ENCODE data around the gene GSTM1. TPM values are rescaled to one million over a fixed set of nuclear protein-coding genes. Genes with fewer than 3 reads are reported as not detected.
A peak's percentile ranks its signal among the peaks of the same experiment; 100 is the strongest.

Gene GSTM1
- 19.0 and 26.8 TPM in 2 replicates for total RNA-seq (2014; rRNA removed; shearing (Covaris generic))

GRCh38 chr1:109687641-109688499 lies at the start of gene GSTM1:
Gene GSTM1, plus strand, starts transcription at chr1:109687817. Its CDS starts 57 bp downstream, at chr1:109687874.
- Histone ChIP-seq H3K4me3 (peak within 1 kb of the TSS; percentile 53), H3K27me3 (replicated peaks) (no peaks in the 10 kb centered on the region), H3K27ac (peak within 1 kb of the TSS; percentile 67), H3K9me3 (replicated peaks) (no peaks in the 10 kb centered on the region), H3K4me1 (replicated peaks) (peaks cover 9% of the 10 kb centered on the region), H3K36me3 (no peaks in the 10 kb centered on the region)
- peak; percentile 75 to 79 for DNase-seq (ENCODE audit: low read depth in 1 of 2, low spot score in 2 of 2)

GRCh38 chr1:109639063-109639840 lies 48.4 kb upstream of the GSTM1 start:
- Histone ChIP-seq H3K27me3 (replicated peaks) (no peaks in the 10 kb centered on the region), H3K4me3 (no peak overlapping the region), H3K4me1 (replicated peaks) (peaks cover 22% of the 10 kb centered on the region), H3K36me3 (no peaks in the 10 kb centered on the region), H3K9me3 (replicated peaks) (no peaks in the 10 kb centered on the region), H3K27ac (no peak overlapping the region)
- no peak for DNase-seq (ENCODE audit: low read depth in 1 of 2, low spot score in 2 of 2)

GRCh38 chr1:109639841-109640184 lies 47.8 kb upstream of the GSTM1 start:
- no peak overlapping the region for H3K27ac ChIP-seq
- peak in 1 of 2 experiments; percentile 36 for DNase-seq (ENCODE audit: low read depth in 1 of 2, low spot score in 2 of 2)

GRCh38 chr1:109640285-109640865 lies 47.2 kb upstream of the GSTM1 start:
- Histone ChIP-seq H3K36me3 (no peaks in the 10 kb centered on the region), H3K4me3 (no peak overlapping the region), H3K4me1 (replicated peaks) (peaks cover 30% of the 10 kb centered on the region), H3K9me3 (replicated peaks) (no peaks in the 10 kb centered on the region), H3K27me3 (replicated peaks) (no peaks in the 10 kb centered on the region), H3K27ac (no peak overlapping the region)
- peak; percentile 50 to 88 for DNase-seq (ENCODE audit: low read depth in 1 of 2, low spot score in 2 of 2)

More at GRCh38 chr1:109639841-109640184, 47.8 kb upstream of the GSTM1 start:
- Histone ChIP-seq H3K9me3 (replicated peaks) (no peaks in the 10 kb centered on the region), H3K36me3 (no peaks in the 10 kb centered on the region), H3K4me3 (no peak overlapping the region), H3K27me3 (replicated peaks) (no peaks in the 10 kb centered on the region), H3K4me1 (replicated peaks) (peaks cover 27% of the 10 kb centered on the region)

GRCh38 chr1:109641078-109641740 lies 46.4 kb upstream of the GSTM1 start:
- no peaks in the 10 kb centered on the region for H3K27me3 ChIP-seq (replicated peaks)
- H3K4me3 ChIP-seq = no peak overlapping the region
- no peak overlapping the region for H3K27ac ChIP-seq
- no peaks in the 10 kb centered on the region for H3K9me3 ChIP-seq (replicated peaks)
- no peaks in the 10 kb centered on the region for H3K36me3 ChIP-seq
- no peak for DNase-seq (ENCODE audit: low read depth in 1 of 2, low spot score in 2 of 2)
- H3K4me1 ChIP-seq (replicated peaks) = peaks cover 27% of the 10 kb centered on the region

- no peak overlapping the region for H3K4me3 ChIP-seq
- H3K9me3 ChIP-seq (replicated peaks) = no peaks in the 10 kb centered on the region
- H3K27me3 ChIP-seq (replicated peaks) = no peaks in the 10 kb centered on the region
- H3K36me3 ChIP-seq = no peaks in the 10 kb centered on the region
- H3K4me1 ChIP-seq (replicated peaks) = peaks cover 22% of the 10 kb centered on the region
- no peak overlapping the region for H3K27ac ChIP-seq
- no peak for DNase-seq (ENCODE audit: low read depth in 1 of 2, low spot score in 2 of 2)
Observed at GRCh38 chr1:109641861-109642260, 45.8 kb upstream of the GSTM1 start.

- no peaks in the 10 kb centered on the region for H3K9me3 ChIP-seq (replicated peaks)
- no peak for DNase-seq (ENCODE audit: low read depth in 1 of 2, low spot score in 2 of 2)
Observed at GRCh38 chr1:109642626-109643025, 45.0 kb upstream of the GSTM1 start.

GRCh38 chr1:109643385-109644230 lies 44.0 kb upstream of the GSTM1 start:
- DNase-seq (ENCODE audit: low read depth in 1 of 2, low spot score in 2 of 2) = peak; percentile 72 to 86
- Histone ChIP-seq H3K9me3 (replicated peaks) (no peaks in the 10 kb centered on the region), H3K4me3 (no peak overlapping the region), H3K36me3 (no peaks in the 10 kb centered on the region), H3K27me3 (replicated peaks) (no peaks in the 10 kb centered on the region), H3K4me1 (replicated peaks) (peaks cover 22% of the 10 kb centered on the region), H3K27ac (no peak overlapping the region)

More at GRCh38 chr1:109642626-109643025, 45.0 kb upstream of the GSTM1 start:
- no peak overlapping the region for H3K27ac ChIP-seq
- H3K4me3 ChIP-seq = no peak overlapping the region
- peaks cover 22% of the 10 kb centered on the region for H3K4me1 ChIP-seq (replicated peaks)
- H3K27me3 ChIP-seq (replicated peaks) = no peaks in the 10 kb centered on the region
- no peaks in the 10 kb centered on the region for H3K36me3 ChIP-seq

GRCh38 chr1:109644670-109645069 lies 42.9 kb upstream of the GSTM1 start:
- H3K9me3 ChIP-seq (replicated peaks) = no peaks in the 10 kb centered on the region
- H3K4me3 ChIP-seq = no peak overlapping the region
- no peaks in the 10 kb centered on the region for H3K27me3 ChIP-seq (replicated peaks)
- H3K36me3 ChIP-seq = no peaks in the 10 kb centered on the region
- peak; percentile 45 to 52 for DNase-seq (ENCODE audit: low read depth in 1 of 2, low spot score in 2 of 2)
- H3K4me1 ChIP-seq (replicated peaks) = peaks cover 22% of the 10 kb centered on the region
- H3K27ac ChIP-seq = no peak overlapping the region

GRCh38 chr1:109649491-109649914 lies 38.1 kb upstream of the GSTM1 start:
- Histone ChIP-seq H3K27me3 (replicated peaks) (no peaks in the 10 kb centered on the region), H3K27ac (no peak overlapping the region), H3K9me3 (replicated peaks) (no peaks in the 10 kb centered on the region), H3K36me3 (no peaks in the 10 kb centered on the region), H3K4me3 (peak overlapping the region; percentile 25), H3K4me1 (replicated peaks) (peaks cover 9% of the 10 kb centered on the region)
- peak; percentile 33 to 45 for DNase-seq (ENCODE audit: low read depth in 1 of 2, low spot score in 2 of 2)

- Histone ChIP-seq H3K4me1 (replicated peaks) (peaks cover 11% of the 10 kb centered on the region), H3K27ac (no peak overlapping the region), H3K36me3 (no peaks in the 10 kb centered on the region), H3K9me3 (replicated peaks) (no peaks in the 10 kb centered on the region), H3K4me3 (no peak overlapping the region), H3K27me3 (replicated peaks) (no peaks in the 10 kb centered on the region)
- DNase-seq (ENCODE audit: low read depth in 1 of 2, low spot score in 2 of 2) = no peak
Observed at GRCh38 chr1:109650609-109651008, 37.0 kb upstream of the GSTM1 start.

GRCh38 chr1:109652402-109652801 lies 35.2 kb upstream of the GSTM1 start:
- Histone ChIP-seq H3K27ac (no peak overlapping the region), H3K36me3 (no peaks in the 10 kb centered on the region), H3K27me3 (replicated peaks) (no peaks in the 10 kb centered on the region), H3K4me1 (replicated peaks) (peaks cover 19% of the 10 kb centered on the region), H3K4me3 (no peak overlapping the region), H3K9me3 (replicated peaks) (no peaks in the 10 kb centered on the region)
- DNase-seq (ENCODE audit: low read depth in 1 of 2, low spot score in 2 of 2) = no peak

GRCh38 chr1:109653306-109653705 lies 34.3 kb upstream of the GSTM1 start:
- H3K9me3 ChIP-seq (replicated peaks) = no peaks in the 10 kb centered on the region
- no peak overlapping the region for H3K27ac ChIP-seq
- no peaks in the 10 kb centered on the region for H3K27me3 ChIP-seq (replicated peaks)
- H3K4me1 ChIP-seq (replicated peaks) = peaks cover 19% of the 10 kb centered on the region
- no peak overlapping the region for H3K4me3 ChIP-seq
- no peaks in the 10 kb centered on the region; the same call in 1 of the 2 replicates for H3K36me3 ChIP-seq
- no peak for DNase-seq (ENCODE audit: low read depth in 1 of 2, low spot score in 2 of 2)
